Measurements from ENCODE around the gene LY6G5C. TPM values are rescaled to one million over a fixed set of nuclear protein-coding genes. Genes with fewer than 3 reads are reported as not detected.
"Not testable (repeated sequence)": the region's sequence is repeated elsewhere in the genome, so short reads cannot be mapped to it uniquely, and the experiment has no call there.

LY6G5C gene
- total RNA-seq, 1 experiment from 2014 or later, result not detected

GRCh38 chr6:31715022-31715958 is 34.4 kb upstream of the LY6G5C start, which contains the start of gene LY6G6D:
Gene LY6G6D (plus strand): TSS chr6:31715348. CDS start chr6:31715356, 8 bp downstream.
- no peak for DNase-seq (ENCODE audit: low spot score)

GRCh38 chr6:31713991-31714684 is 33.3 kb upstream of the LY6G5C start:
- no peak for DNase-seq (ENCODE audit: low spot score)

GRCh38 chr6:31713465-31713864 is 32.6 kb upstream of the LY6G5C start:
- DNase-seq (ENCODE audit: low spot score), result no peak

GRCh38 chr6:31712296-31712695 is 31.4 kb upstream of the LY6G5C start:
- no peak for DNase-seq (ENCODE audit: low spot score)

- DNase-seq (ENCODE audit: low spot score), result no peak
Observed at GRCh38 chr6:31711233-31711632, 30.4 kb upstream of the LY6G5C start.

GRCh38 chr6:31710523-31711219 is 29.8 kb upstream of the LY6G5C start:
- no peak for DNase-seq (ENCODE audit: low spot score)

GRCh38 chr6:31709157-31709556 is 28.3 kb upstream of the LY6G5C start:
- not testable (repeated sequence) for DNase-seq (ENCODE audit: low spot score)

GRCh38 chr6:31708224-31708623 is 27.4 kb upstream of the LY6G5C start:
- DNase-seq (ENCODE audit: low spot score), result no peak

GRCh38 chr6:31707701-31708100 is 26.8 kb upstream of the LY6G5C start:
- DNase-seq (ENCODE audit: low spot score), result no peak

- no peak for DNase-seq (ENCODE audit: low spot score)
Observed at GRCh38 chr6:31706599-31706998, 25.7 kb upstream of the LY6G5C start, which contains the start of gene LY6G6F. Gene LY6G6F (plus strand): TSS chr6:31706866. CDS start chr6:31706907, 41 bp downstream.

GRCh38 chr6:31705931-31706330 is 25.1 kb upstream of the LY6G5C start:
- DNase-seq (ENCODE audit: low spot score), result no peak

GRCh38 chr6:31702819-31703716 is 22.2 kb upstream of the LY6G5C start, which contains the start of gene ABHD16A:
Gene ABHD16A (minus strand): TSS chr6:31703324. CDS start chr6:31703281, 43 bp downstream.
- DNase-seq (ENCODE audit: low spot score), result peak; percentile 93

GRCh38 chr6:31702405-31702818 is 21.5 kb upstream of the LY6G5C start:
- no peak for DNase-seq (ENCODE audit: low spot score)

- no peak for DNase-seq (ENCODE audit: low spot score)
Observed at GRCh38 chr6:31701666-31702404, 21.0 kb upstream of the LY6G5C start.

- no peak for DNase-seq (ENCODE audit: low spot score)
Observed at GRCh38 chr6:31700740-31701401, 20.0 kb upstream of the LY6G5C start.

GRCh38 chr6:31697555-31697954 is 16.7 kb upstream of the LY6G5C start:
- DNase-seq (ENCODE audit: low spot score), result no peak

GRCh38 chr6:31693535-31693934 is 12.7 kb upstream of the LY6G5C start:
- no peak for DNase-seq (ENCODE audit: low spot score)

- no peak for DNase-seq (ENCODE audit: low spot score)
Observed at GRCh38 chr6:31692886-31693285, 12.0 kb upstream of the LY6G5C start.

- no peak for DNase-seq (ENCODE audit: low spot score)
Observed at GRCh38 chr6:31692353-31692752, 11.5 kb upstream of the LY6G5C start.
